C4-2B (cell line): ENCODE measurements around the gene CYTH3.

ENCODE experiments used
- ZFX ChIP-seq: fragments of 450-650 bp; IDR thresholded peaks from 2 replicates; pipeline ENCODE4 v1.6.1; 2017
- TF ChIP-seq, protein P1 (sequence below): fragments of 450-650 bp; conservative IDR thresholded peaks from 2 replicates; pipeline ENCODE4 v1.5.1; 2017; ENCODE audit warnings: mild to moderate bottlenecking

DNA sequence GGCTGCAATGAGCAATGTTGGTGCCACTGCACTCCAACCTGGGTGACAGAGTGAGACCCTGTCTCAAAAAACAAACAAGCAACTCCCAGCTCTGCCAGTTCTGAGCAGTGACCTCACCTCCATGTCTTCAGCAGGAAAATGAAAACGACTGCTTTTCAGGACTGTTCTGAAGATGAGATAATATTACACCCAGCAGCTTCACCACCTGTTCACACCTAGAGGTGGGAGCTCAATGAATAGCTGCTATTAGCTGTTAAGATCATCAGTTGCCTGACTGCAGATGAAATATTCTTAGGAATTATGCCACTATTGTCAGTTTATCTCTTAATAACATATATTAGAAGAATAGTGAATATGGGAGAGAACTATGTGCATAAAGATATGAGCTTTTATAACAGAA lies 48.4 kb upstream of the CYTH3 start:
- TF ChIP-seq, protein P1, sequence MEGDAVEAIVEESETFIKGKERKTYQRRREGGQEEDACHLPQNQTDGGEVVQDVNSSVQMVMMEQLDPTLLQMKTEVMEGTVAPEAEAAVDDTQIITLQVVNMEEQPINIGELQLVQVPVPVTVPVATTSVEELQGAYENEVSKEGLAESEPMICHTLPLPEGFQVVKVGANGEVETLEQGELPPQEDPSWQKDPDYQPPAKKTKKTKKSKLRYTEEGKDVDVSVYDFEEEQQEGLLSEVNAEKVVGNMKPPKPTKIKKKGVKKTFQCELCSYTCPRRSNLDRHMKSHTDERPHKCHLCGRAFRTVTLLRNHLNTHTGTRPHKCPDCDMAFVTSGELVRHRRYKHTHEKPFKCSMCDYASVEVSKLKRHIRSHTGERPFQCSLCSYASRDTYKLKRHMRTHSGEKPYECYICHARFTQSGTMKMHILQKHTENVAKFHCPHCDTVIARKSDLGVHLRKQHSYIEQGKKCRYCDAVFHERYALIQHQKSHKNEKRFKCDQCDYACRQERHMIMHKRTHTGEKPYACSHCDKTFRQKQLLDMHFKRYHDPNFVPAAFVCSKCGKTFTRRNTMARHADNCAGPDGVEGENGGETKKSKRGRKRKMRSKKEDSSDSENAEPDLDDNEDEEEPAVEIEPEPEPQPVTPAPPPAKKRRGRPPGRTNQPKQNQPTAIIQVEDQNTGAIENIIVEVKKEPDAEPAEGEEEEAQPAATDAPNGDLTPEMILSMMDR: no peak
- no peak for TF ChIP-seq ZFX
